HG02943 (cell line): Measurements from ENCODE around the gene OR51B2.

Experiments used
- ATAC-seq: cut with Tn5 transposase; IDR thresholded peaks from one replicate; pipeline ENCODE4 v1.9.1; 2021; ENCODE audit warnings: mild to moderate bottlenecking, low read depth, moderate library complexity; ENCODE audit not compliant: unreplicated experiment

The OR51B2 gene

GRCh38 chr11:5284637-5285036 is 39.5 kb downstream of the OR51B2 start:
- ATAC-seq, result no peak

GRCh38 chr11:5283882-5284281 is 40.2 kb downstream of the OR51B2 start:
- ATAC-seq, result no peak

GRCh38 chr11:5283086-5283485 is 41.0 kb downstream of the OR51B2 start:
- ATAC-seq, result no peak

GRCh38 chr11:5282628-5283027 is 41.5 kb downstream of the OR51B2 start:
- no peak for ATAC-seq

- no peak for ATAC-seq
These were observed 42.5 kb downstream of the OR51B2 start for GRCh38 chr11:5281596-5281995.

- ATAC-seq, result peak; percentile 72
These were observed 43.5 kb downstream of the OR51B2 start for GRCh38 chr11:5280582-5281102.

- no peak for ATAC-seq
These were observed 44.5 kb downstream of the OR51B2 start for GRCh38 chr11:5279471-5280090.

- no peak for ATAC-seq
These were observed 46.2 kb downstream of the OR51B2 start for GRCh38 chr11:5277807-5278382.

GRCh38 chr11:5276697-5277096 is 47.4 kb downstream of the OR51B2 start:
- ATAC-seq, result no peak

GRCh38 chr11:5275369-5276110 is 48.6 kb downstream of the OR51B2 start:
- no peak for ATAC-seq

- ATAC-seq, result no peak
These were observed 49.7 kb downstream of the OR51B2 start for GRCh38 chr11:5274395-5274794.
